Ascending aorta (tissue), 2 donors: ENCODE data around the gene CDK19. TPM values are rescaled to one million over a fixed set of nuclear protein-coding genes. Genes with fewer than 3 reads are reported as not detected.

Experiments
- DNase-seq, 2 donors: peaks; one replicate each; pipeline ENCODE4 v3.0.0-alpha.2; 2019; ENCODE audit warnings: low spot score in 2 of 2
- H3K27ac ChIP-seq, 2 donors: fragments of 200-600 bp; sonication (generic); one replicate each; pipeline ENCODE4 v1.5.1; 2016 to 2017; ENCODE audit warnings: mild to moderate bottlenecking in 1 of 2
- H3K27me3 ChIP-seq: fragments of 200-600 bp; sonication (generic); one replicate; pipeline ENCODE4 v1.5.1; 2017
- H3K36me3 ChIP-seq, 2 donors: fragments of 200-600 bp; sonication (generic); one replicate each; pipeline ENCODE4 v1.5.1; 2016
- H3K4me1 ChIP-seq, 2 donors: fragments of 200-600 bp; sonication (generic); one replicate each; pipeline ENCODE4 v1.5.1; 2016 to 2017; ENCODE audit warnings: mild to moderate bottlenecking in 1 of 2
- H3K4me3 ChIP-seq, 2 donors: fragments of 200-600 bp; sonication (generic); one replicate each; pipeline ENCODE4 v1.5.1; 2016 to 2017; ENCODE audit warnings: mild to moderate bottlenecking in 1 of 2
- H3K9me3 ChIP-seq, 2 donors: fragments of 200-600 bp; sonication (generic); one replicate each; pipeline ENCODE4 v1.5.1; 2016
- CTCF ChIP-seq, 3 experiments: fragments of 200-600 bp in 2 of 3; fragments of 450-650 bp in 1 of 3; sonication (generic) in 2 of 3; IDR thresholded peaks; one replicate each; pipeline ENCODE4 v1.5.1; 2016 to 2019; ENCODE audit warnings: antibody characterized with exemption in 3 of 3, mild to moderate bottlenecking in 1 of 3, moderate library complexity in 1 of 3
- intact Hi-C: fragments of 100-400 bp; cut with DNase I; formaldehyde crosslinking; loops from one replicate; pipeline ENCODE4 v1.15.1; 2023
- total RNA-seq: library from RNA; depleted of rRNA; stranded (reverse); fragments of >200 nt; gene quantifications from one replicate; pipeline ENCODE4 v1.1.0, GENCODE V29; 2016

Gene CDK19
- total RNA-seq, 1 donor from 2014 or later = 5.2 TPM

- DNase-seq = no peak
- Histone ChIP-seq H3K9me3 (no peaks in the 10 kb centered on the region), H3K27me3 (no peaks in the 10 kb centered on the region), H3K36me3 (peaks cover 2 to 17% of the 10 kb centered on the region in 2 donors), H3K27ac (no peak overlapping the region), H3K4me3 (no peak overlapping the region), H3K4me1 (no peaks in the 10 kb centered on the region)
- no peak for TF ChIP-seq CTCF (IDR thresholded peaks at IDR 0.05)
- intact Hi-C loops = no loop called here
These were observed 188.8 kb downstream of the CDK19 start for GRCh38 chr6:110626442-110626841.

GRCh38 chr6:110625883-110626282 is 189.4 kb downstream of the CDK19 start:
- DNase-seq = no peak
- Histone ChIP-seq H3K27me3 (no peaks in the 10 kb centered on the region), H3K9me3 (no peaks in the 10 kb centered on the region), H3K4me1 (no peaks in the 10 kb centered on the region), H3K36me3 (peaks cover 8 to 22% of the 10 kb centered on the region in 2 donors), H3K4me3 (no peak overlapping the region), H3K27ac (no peak overlapping the region)
- intact Hi-C loops = no loop called here
- no peak for TF ChIP-seq CTCF (IDR thresholded peaks at IDR 0.05)

- Histone ChIP-seq H3K9me3 (no peaks in the 10 kb centered on the region), H3K27me3 (no peaks in the 10 kb centered on the region), H3K36me3 (peaks cover 12 to 27% of the 10 kb centered on the region in 2 donors), H3K4me3 (no peak overlapping the region), H3K27ac (no peak overlapping the region), H3K4me1 (no peaks in the 10 kb centered on the region)
- no peak for TF ChIP-seq CTCF (IDR thresholded peaks at IDR 0.05)
- no peak for DNase-seq
- intact Hi-C loops = no loop called here
These were observed 192.2 kb downstream of the CDK19 start for GRCh38 chr6:110622912-110623578.

- no peak for DNase-seq
- H3K36me3 ChIP-seq = peaks cover 12 to 27% of the 10 kb centered on the region in 2 donors
- intact Hi-C loops = no loop called here
- H3K4me3 ChIP-seq = no peak overlapping the region
- no peaks in the 10 kb centered on the region for H3K27me3 ChIP-seq
- no peaks in the 10 kb centered on the region for H3K9me3 ChIP-seq
- H3K4me1 ChIP-seq = no peaks in the 10 kb centered on the region
- H3K27ac ChIP-seq = no peak overlapping the region
- TF ChIP-seq CTCF (IDR thresholded peaks at IDR 0.05) = no peak
These were observed 194.2 kb downstream of the CDK19 start for GRCh38 chr6:110621061-110621460.

- no peak for TF ChIP-seq CTCF (IDR thresholded peaks at IDR 0.05)
- Histone ChIP-seq H3K4me3 (no peak overlapping the region), H3K9me3 (no peaks in the 10 kb centered on the region), H3K27me3 (no peaks in the 10 kb centered on the region), H3K36me3 (peaks cover 12 to 27% of the 10 kb centered on the region in 2 donors), H3K27ac (no peak overlapping the region), H3K4me1 (no peaks in the 10 kb centered on the region)
- intact Hi-C loops = no loop called here
- no peak for DNase-seq
These were observed 195.2 kb downstream of the CDK19 start for GRCh38 chr6:110620065-110620464.
